NCI-H1436 (cell line): ENCODE data around the gene OR6S1.
"Not testable (repeated sequence)": the region's sequence is repeated elsewhere in the genome, so short reads cannot be mapped to it uniquely, and the experiment has no call there.

Experiments
- DNase-seq: peaks from one replicate; lab custom pipeline; 2025; lab: John Stamatoyannopoulos, UW

The OR6S1 gene

DNA sequence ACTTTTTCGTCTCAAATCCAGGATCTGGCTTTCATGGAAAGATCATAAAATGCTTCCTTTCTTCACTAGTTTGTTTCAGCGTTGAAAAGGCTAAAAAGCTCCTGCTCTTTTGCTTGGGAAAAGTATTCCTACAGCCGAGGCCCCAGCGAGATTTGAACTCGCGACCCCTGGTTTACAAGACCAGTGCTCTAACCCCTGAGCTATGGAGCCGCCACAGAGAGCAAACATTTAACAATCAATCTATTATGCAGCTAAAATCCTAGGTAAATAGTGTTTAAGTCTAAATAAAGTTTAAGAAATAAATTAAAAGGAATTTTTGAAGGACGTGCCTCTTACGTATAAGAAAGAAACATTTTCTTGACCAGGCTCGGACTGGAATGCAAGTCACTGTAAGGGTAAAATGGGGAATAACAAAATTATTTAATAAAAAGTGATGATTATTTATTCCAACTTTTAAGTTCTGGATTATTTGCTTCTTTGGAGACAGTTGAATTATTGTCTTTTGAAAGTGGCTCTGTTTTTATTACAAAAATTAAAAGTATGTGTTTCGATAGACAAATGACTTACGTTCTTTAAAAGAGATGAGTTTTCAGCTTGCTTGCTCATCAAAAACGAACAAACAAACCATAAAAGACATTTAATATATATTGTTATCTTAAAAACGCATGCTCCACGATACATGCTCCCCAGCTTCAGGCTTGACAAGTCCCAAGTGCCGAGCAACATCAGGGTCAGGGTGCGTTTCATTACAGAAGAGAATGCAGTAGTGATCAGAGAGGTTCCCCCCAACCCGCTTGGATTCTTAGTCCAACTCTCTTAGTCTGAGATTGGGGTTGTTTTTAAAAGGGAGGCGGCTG, 10.2 kb downstream of the OR6S1 start:
- no peak for DNase-seq

DNA sequence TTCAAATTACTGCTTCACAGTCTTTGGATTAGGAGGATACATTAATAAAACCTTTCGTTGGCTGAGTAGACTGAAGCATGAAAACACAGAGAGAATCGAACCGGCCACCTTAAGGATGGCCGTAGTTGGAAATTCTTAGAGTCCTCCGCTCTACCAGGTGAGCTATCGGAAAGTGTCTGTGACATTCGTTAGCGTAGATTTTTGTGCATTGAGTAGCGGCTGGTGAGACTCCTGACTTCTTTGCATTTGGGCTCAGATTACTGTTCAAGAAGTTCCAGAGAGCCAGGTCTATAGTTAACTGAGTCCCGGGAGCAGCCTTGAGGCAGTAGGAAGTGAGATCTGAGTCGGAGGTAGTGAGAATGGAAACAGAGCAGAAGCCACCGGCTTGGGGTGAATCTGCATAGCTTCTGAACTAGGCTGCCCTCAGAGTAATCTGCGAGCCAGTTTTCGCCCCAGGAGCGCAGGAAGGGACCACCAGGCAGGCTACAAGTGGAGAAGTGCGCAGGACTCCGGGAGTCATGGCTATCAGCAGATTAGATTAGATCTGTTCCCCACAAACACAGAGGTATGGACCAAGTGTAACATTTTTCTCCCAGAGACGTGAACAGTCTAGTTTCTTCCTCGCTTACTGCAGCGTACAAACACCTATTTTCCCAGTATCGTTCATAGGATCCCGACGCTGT, 11.0 kb downstream of the OR6S1 start:
- no peak for DNase-seq

DNA sequence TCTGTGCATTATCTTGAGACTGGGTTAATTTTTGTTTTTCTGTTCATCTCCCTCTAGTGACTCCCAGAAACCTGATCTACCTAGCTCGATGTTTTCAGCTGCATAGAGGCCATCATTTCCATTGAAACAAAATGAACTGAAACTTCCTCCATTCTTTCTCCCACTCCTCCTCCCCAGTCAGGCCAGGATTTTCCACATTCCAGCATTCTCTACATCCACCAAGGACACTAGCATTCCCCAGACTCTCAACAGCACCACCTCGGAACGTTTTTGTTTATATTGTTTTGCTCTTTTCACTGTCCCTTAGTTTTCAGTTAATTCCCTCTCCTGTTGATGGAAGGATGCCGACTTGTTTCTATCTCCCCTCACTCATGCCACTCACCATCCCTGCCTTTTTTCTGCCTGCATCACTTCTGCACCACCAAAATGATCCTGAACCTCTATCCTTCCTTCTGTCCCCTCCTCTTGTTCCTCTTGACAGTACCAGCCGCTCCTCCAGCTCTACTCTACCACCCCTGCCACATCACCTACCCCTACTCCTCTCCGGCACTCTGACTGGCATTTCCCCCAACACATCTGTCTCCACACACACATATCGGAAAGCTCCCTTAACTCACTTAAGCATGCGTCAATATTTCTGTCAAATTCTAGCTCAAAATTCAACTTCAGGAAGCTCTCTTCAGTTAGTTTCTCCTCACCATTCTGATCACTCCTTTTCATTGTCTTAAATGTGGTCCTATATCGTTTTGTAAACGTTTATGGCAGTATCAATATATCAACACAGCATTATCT, 13.2 kb downstream of the OR6S1 start:
- no peak for DNase-seq

DNA sequence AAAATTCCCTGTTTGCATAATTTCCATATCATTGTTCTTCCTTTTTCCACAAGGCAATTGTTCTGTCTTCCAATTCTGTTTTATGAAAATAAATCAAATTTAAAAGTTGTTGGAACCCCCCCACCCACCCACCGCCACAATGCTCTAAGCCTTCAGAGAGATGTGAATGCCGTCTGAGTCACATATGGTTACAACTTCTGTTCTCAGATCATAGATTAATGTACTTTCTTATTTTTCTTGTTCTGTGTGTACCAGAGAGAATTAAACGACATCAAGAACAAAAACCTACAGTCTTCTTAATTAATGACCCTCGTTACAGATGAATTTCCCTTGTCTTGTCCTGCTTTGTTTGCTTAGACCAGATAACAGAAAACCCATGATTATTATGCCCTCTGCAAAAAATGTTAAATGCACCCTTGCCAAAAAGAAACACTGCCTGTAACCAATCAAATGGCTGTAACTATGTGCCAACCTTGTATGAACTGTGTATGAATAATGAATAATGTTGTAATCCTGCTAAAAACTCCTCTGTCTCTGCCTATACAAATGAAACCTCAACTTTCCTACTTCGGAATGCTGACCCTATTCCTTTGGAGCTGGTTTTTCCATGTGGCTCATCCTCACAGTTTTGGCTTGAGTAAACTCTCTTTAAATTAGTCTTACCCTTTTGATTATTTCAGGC, 14.0 kb downstream of the OR6S1 start:
- DNase-seq: no peak

DNA sequence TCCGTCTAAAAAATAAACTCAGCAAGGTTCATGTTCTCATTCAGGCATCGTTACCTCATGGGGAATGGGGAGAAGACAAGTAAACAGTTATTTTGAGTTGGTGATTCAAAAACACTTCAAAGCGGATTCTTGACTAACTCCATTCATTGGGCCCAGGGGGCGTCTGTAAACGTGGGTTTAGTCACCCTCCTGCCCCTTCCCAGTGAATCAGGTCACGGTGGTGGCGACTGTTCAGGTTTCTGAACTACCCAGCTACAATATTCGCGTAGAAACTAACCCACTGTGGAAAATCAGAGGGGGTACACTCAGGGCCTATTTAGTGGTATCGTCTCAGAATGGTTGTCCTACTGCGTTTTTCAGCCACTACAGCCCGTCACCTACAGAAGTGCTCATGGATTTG, 15.2 kb downstream of the OR6S1 start:
- DNase-seq: no peak

DNA sequence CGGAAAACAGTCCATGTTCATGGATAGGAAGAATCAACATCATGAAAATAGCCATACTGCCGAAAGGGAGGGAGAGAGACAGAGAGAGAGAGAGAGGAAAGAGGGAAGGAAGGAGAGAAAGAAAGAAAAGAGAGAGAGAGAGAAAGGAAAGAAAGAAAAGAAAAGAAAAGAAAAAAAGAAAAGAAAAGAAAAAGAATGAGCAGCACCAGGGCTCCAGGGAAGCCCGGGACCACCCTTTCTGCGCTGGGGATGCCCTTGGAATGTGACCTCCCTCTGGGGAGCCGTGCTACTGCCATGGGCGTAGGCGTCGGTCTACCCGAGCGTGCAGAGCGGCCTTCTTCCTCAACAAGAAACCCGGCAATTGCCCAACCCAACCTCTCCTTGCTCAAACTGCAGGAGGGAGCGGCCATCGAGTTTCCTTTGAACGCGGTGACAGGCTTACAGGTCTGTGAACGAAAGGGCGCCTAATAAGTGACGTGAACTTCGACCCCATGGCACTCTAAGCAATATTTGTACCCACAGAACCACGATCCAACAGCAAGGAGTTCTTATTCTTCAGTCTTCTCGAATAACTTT, 16.9 kb downstream of the OR6S1 start:
- no peak for DNase-seq

DNA sequence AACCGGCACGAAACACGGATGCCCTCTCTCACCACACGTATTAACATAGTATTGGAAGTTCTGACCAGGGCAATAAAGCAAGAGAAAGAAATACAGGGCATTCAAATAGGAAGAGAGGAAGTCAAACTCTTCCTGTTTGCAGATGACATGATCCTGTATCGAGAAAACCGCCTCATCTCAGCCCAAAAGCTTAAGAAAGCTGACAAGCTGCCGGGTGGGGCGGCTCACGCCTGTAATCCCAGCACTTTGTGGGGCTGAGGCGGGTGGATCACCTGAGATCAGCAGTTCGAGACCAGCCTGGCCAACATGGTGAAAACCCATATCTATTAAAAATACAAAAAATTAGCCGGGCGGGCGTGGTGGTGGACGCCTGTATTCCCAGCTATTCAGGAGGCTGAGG, 17.7 kb downstream of the OR6S1 start:
- DNase-seq: no peak

DNA sequence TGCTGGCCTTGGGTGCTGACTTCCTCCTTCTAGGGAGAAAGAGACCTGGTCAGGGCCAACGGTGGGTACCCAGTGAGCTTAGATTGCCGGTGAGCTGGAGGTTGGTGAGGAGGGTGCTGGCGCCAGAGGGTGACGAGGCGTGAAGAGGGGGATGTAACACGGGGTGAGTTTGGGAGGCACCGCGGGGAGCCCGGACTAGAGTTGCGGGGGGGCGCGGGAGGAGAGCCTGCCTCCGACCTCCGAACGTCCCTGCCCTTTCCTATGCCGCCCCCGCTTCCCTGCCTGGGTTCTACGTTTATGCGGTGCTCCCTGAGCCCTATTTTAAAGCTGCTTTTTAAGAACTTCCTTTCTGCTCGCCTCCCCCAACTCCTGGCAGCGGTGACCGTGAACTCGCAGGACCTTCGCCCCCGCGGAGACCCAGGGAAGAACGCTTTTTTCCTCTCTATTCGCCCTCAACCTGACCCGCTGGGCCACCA, 18.6 kb downstream of the OR6S1 start:
- DNase-seq: no peak

DNA sequence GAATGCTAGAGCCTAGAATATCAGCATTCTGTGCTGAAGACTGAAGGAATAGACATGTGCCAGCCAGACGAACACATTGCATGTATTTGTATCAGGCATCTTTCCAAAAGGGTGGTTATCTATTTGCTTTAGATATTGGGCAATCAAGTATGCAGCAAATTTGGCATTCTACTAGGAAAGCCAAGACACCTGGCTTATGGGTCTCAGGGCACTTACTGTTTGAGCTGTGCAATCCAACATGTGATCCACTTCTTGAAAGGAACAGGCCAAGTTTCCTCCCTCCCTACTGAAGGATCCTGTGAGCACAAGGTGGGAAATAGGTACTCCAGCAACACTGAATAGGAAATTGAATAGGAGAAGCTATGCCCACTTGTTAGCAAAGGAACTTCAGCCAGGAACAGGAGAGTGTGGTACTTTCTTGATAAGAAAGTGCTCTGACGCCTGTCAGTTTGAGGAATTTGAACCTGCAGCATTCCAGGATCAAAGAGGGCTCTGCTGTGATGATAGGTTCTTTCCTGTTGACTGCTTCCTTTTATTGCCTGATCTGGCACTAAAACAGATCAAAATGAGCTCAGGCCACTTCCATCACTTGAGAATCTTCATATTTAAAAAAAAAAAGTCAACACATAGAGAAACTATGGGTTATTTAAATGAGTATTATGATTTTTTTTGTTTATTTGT, 20.6 kb downstream of the OR6S1 start:
- no peak for DNase-seq

DNA sequence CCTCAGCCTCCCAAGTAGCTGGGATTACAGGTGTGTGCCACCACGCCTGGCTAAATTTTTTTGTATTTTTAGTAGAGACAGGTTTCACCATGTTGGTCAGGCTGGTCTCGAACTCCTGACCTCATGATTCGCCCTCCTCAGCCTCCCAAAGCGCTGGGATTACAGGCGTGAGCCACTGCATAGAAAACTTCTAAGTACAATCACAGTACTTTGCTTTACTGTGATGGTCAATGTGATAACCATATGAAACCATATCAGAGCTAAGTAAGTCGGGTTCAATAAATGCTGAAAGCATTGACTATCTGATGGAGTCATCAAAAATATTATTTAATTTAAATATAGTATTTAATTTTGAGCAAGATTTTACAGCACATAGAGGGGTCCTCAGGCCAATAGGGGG, 21.8 kb downstream of the OR6S1 start:
- DNase-seq: not testable (repeated sequence)

DNA sequence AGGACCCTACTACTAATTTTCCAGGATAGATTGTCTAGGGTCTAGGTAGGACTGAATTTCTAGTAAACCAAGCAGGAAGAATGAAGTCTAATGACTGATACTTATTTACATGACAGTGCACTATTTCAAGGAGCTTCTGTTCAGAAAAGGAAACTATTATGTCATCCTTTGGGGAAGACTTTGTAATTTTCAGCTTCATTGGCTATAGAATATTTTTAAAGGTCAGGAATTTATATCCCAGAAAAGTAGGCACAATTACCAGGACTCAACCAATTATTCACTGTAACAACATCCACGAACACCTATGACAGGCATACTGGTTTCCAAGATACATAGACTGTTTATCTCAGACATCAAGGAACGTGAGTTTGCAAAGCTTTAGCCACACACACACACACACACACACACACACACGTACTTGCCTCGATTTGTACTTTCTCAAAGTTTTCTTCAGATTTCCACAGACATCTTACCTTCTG, 23.2 kb downstream of the OR6S1 start:
- DNase-seq: no peak

DNA sequence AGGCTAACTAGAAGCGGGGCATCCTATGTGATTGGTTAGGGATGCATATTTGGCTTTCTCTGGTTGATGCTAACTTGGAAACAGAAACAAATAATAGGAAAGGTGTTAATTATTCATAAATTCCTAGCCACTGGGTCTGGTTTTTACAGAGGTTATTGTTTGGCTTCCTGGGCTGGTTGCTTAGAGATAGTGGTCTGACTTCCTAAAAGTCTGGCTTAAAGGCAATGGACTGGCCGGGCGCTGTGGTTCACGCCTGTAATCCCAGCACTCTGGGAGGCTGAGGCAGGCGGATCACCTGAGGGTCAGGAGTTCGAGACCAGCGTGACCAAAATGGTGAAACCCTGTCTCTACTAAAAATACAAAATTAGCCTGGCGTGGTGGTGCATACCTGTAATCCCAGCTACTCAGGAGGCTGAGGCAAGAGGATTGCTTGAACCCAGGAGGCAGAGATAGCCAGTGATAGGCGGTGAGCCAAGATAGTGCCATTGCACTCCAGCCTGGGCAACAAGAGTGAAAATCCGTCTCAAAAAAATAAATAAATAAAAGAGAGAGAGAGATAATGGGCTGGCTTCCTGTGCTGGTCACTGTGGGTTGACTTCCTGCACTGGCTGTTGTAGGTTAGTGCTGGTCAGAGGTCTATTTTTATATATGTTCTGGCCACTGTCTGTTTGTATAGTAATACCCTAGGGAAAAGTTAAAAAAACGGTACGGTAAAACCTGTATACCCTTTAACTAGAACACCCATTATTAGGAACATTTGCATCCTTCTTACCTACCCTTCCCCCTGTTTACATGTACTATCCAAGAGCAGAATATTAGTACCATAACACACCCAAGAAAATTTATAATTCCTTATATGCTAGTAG, 24.1 kb downstream of the OR6S1 start:
- DNase-seq: no peak

DNA sequence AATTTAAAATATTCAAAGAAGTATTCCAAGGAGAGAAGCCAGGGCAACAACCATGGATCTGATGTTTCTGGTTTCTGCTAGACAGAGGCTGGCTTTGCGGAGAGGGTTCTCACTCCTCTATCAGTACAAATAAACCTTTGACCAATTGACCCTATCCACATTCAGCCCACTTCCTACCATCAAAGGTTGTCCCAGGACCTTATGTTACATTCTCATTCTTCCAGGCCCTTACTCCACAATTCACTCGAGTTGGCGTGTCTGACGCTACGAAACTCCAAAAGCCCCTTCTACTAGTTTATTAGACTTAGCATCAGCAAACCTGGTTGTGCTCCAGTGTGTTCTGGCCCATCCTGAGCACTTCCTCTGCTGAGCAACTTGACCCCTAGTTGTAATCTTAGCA, 25.5 kb downstream of the OR6S1 start:
- no peak for DNase-seq

DNA sequence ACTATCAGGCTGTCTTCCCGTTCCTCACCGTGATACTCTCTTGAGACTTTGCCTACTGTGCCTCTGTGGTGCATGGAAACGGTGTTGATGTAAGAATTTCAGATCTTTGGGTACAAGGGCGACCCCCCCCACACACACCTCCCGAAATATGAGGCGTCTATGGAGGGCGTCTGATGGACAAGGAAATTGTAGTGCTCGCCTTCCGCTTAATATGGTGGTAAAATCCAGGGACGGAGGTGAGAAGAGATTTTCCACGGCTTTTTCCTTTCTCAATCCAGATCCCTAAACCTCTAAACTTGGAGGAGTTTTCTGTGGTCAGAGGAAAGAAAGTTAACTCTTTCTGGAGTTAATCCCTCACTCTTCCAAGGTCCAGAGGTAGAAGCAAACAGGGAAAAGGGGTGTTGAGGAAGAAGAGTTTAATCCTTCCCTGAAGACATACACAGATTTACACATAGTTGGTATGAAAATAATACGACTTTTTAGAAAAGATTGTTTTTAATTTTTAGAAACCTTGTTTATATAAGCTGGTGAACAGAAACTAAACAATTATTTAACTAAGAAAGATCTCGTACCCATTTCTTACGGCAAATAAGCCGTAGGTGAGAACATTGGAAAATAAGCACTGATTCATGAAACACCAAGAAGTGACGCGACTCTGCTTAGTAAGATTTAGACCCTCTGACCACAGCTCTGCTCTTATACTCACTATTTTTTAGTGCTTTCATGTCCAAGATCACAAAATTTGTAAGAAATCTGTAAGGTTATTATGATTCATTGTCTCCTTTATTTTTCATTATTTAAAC, 27.3 kb downstream of the OR6S1 start:
- DNase-seq: no peak

DNA sequence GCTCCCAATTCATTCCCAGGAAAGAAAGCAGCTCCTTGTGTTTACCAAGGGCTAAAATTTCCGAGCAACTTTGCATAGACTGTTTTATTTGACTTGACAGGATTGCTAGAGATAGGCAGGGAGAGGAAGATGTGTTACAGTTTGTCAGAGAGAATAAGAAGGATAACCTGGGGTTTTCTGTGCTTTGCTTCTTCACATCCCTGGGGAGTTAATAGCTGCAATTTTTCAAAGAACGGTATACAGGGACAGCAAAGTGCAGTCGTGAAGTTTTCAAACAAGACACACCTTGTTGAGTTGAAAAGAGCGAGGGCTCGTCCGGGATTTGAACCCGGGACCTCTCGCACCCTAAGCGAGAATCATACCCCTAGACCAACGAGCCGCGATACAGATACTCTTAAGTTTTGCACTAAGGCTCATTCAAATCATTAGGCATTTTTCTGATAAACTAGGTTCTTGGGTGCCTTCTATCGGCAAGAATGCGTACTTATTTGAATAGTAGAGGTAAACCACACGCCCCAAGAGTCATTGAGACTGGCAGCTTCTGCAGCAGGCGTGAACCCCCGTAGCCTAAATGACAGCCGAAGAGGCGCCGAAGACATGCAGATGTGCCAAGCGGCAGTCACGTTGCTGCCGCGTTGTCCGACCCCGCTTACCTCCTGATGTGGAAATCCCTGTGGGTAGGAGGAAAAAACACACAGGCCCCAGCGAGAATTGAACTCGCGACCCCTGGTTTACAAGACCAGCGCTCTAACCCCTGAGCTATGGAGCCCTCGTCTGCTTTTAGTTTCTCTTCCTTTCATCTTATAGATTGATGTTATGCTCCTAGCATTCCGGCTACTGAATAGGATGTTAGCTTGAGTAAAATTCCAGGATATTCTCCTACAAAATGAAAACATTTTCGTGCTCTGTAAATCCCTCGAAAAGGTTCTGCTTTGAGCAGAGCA, 28.1 kb downstream of the OR6S1 start:
- DNase-seq: peak; percentile 84

DNA sequence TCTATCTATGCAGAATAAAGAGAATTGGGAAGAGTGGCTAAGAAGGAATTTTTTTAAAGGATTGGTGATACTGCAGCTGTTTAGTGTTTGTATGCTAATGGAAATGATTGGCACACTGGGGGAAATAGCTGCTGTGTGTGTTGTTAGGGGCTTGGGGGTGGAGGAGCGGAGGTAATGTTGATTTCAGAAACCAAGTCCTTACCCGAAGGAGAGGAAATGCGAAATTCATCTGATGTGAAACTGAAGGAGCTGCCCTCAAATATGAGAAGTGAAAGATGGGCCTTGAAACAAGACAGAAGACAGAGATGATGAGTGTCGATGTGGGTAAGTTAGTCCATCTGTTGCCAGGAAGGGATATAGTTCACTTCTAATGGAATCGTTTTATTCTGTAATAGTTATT, 29.1 kb downstream of the OR6S1 start:
- no peak for DNase-seq

DNA sequence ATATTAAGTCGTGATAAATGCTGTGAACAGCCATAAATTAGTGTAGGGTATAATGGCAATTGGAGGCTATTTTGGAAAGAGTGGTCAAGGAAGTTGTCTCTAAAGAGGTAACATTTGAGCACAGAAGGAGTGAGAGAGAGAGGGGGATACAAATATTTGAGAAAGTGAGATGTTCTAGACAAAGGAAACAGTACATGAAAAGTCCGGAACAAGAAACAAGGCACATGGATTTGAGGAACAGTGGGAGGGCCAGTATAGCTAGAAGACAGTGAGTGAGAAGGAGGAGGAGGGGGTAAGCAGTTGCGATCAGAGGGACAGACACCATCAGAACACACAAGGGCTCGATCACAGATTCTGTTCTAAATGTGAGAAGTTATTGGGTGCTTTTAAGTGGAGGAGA, 30.2 kb downstream of the OR6S1 start:
- no peak for DNase-seq
